Measurements from ENCODE around the gene VIM. TPM values are rescaled to one million over a fixed set of nuclear protein-coding genes. Genes with fewer than 3 reads are reported as not detected.
A peak's percentile ranks its signal among the peaks of the same experiment; 100 is the strongest.
"Not testable (repeated sequence)": the region's sequence is repeated elsewhere in the genome, so short reads cannot be mapped to it uniquely, and the experiment has no call there.

Gene VIM
- total and polyA plus RNA-seq, 2 donors from 2014 or later: 403 to 1,044 TPM

DNA sequence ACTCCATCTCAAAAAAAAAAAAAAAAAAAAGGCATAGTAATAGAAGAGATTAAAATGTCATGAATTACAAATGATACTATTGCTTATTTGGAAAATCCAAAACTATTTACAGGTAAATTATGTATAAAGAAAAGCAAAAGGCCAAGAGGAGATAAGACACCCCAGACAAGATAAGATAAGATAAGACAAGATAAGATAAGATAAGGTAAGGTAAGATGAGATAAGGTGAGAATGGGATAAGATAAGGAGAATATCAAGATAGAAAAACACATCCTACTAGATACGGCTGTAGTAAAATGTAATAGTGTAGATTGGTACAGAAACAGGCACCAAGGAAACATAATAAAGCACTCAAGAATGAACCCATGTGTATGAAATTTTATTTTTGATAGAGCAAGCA lies 20.9 kb downstream of the VIM start:
- intact Hi-C loops (cut with DNase I): no loop called here
- Histone ChIP-seq H3K9ac (ENCODE audit: low read length in 3 of 3) (no peak overlapping the region), H3K36me3 (ENCODE audit: control insufficient read depth in 2 of 3, insufficient read depth in 3 of 3, low read length in 3 of 3) (no peaks in the 10 kb centered on the region), H3K27me3 (ENCODE audit: control insufficient read depth, insufficient read depth, low read length) (no peaks in the 10 kb centered on the region), H3K9me3 (ENCODE audit: control insufficient read depth in 2 of 3, insufficient read depth in 1 of 3, low read length in 3 of 3) (no peaks in the 10 kb centered on the region), H3K27ac (ENCODE audit: low read depth in 2 of 2, low read length in 2 of 2) (no peak overlapping the region), H3K4me3 (ENCODE audit: low read length in 3 of 3) (no peak overlapping the region), H3K4me1 (ENCODE audit: control insufficient read depth in 2 of 3, insufficient read depth in 2 of 3, low read depth in 1 of 3, low read length in 3 of 3) (no peaks in the 10 kb centered on the region)
- no peak for FAIRE-seq
- DNase-seq: no peak
- TF ChIP-seq, protein P1, sequence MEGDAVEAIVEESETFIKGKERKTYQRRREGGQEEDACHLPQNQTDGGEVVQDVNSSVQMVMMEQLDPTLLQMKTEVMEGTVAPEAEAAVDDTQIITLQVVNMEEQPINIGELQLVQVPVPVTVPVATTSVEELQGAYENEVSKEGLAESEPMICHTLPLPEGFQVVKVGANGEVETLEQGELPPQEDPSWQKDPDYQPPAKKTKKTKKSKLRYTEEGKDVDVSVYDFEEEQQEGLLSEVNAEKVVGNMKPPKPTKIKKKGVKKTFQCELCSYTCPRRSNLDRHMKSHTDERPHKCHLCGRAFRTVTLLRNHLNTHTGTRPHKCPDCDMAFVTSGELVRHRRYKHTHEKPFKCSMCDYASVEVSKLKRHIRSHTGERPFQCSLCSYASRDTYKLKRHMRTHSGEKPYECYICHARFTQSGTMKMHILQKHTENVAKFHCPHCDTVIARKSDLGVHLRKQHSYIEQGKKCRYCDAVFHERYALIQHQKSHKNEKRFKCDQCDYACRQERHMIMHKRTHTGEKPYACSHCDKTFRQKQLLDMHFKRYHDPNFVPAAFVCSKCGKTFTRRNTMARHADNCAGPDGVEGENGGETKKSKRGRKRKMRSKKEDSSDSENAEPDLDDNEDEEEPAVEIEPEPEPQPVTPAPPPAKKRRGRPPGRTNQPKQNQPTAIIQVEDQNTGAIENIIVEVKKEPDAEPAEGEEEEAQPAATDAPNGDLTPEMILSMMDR (IDR thresholded peaks at IDR 0.05; ENCODE audit: borderline replicate concordance, extremely low read depth, insufficient read depth): no peak

DNA sequence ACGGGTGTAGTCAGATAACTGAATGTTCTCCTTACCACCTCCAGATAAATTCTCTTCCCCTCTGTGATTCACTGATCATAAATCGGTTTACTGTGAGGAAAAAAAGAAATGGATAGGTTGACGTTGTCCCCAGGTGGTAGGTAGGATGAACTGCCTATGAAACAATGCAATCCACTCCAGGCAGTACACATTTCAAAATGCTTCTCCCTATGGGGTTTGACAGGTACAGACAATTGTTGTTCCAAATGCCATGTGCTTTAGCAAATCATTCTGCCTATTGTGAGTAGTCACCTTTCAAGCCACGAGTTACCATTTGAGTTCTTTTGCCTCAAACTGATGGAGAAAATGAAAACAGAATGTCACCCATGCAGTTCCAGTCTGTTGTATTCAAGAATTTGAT lies 21.8 kb downstream of the VIM start:
- DNase-seq (no peak), FAIRE-seq (no peak)
- H3K9ac ChIP-seq (ENCODE audit: low read length in 3 of 3): no peak overlapping the region
- H3K27ac ChIP-seq (ENCODE audit: low read depth in 2 of 2, low read length in 2 of 2): no peak overlapping the region
- no peaks in the 10 kb centered on the region for H3K27me3 ChIP-seq (ENCODE audit: control insufficient read depth, insufficient read depth, low read length)
- TF ChIP-seq, protein P1 (IDR thresholded peaks at IDR 0.05; ENCODE audit: borderline replicate concordance, extremely low read depth, insufficient read depth): no peak
- no peaks in the 10 kb centered on the region for H3K36me3 ChIP-seq (ENCODE audit: control insufficient read depth in 2 of 3, insufficient read depth in 3 of 3, low read length in 3 of 3)
- intact Hi-C loops (cut with DNase I): loop anchor here (5.0 kb wide), 1 partner anchor 408 kb away; no protein-coding TSS in a partner anchor
- no peaks in the 10 kb centered on the region for H3K4me1 ChIP-seq (ENCODE audit: control insufficient read depth in 2 of 3, insufficient read depth in 2 of 3, low read depth in 1 of 3, low read length in 3 of 3)
- H3K4me3 ChIP-seq (ENCODE audit: low read length in 3 of 3): no peak overlapping the region
- no peaks in the 10 kb centered on the region for H3K9me3 ChIP-seq (ENCODE audit: control insufficient read depth in 2 of 3, insufficient read depth in 1 of 3, low read length in 3 of 3)

DNA sequence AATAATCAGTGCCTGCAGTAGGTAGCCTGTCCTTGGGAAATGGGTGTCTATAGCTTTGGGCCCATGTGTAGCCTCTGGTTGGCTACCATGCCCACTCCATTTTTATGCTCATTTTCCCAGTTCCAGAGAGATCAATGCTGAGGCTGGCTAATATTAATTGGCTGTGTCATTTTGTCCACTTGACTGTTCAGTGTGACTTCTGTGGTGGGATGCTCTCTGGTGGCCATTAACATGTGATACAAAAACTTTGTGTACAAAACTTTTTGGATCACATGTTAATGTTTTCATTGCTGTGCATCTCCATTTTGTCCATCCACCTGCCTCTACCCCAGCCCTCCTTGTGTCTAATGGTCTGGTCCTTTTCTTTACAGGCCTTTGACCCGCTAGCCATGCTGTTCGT lies 22.7 kb downstream of the VIM start:
- intact Hi-C loops (cut with DNase I): loop anchor here (5.0 kb wide), 1 partner anchor 408 kb away; no protein-coding TSS in a partner anchor
- FAIRE-seq (no peak), DNase-seq (peak in 1 of 5 donors; percentile 11)
- TF ChIP-seq, protein P1 (IDR thresholded peaks at IDR 0.05; ENCODE audit: borderline replicate concordance, extremely low read depth, insufficient read depth): no peak
- no peaks in the 10 kb centered on the region for H3K36me3 ChIP-seq (ENCODE audit: control insufficient read depth in 2 of 3, insufficient read depth in 3 of 3, low read length in 3 of 3)
- H3K4me3 ChIP-seq (ENCODE audit: low read length in 3 of 3): no peak overlapping the region
- no peak overlapping the region for H3K9ac ChIP-seq (ENCODE audit: low read length in 3 of 3)
- H3K4me1 ChIP-seq (ENCODE audit: control insufficient read depth in 2 of 3, insufficient read depth in 2 of 3, low read depth in 1 of 3, low read length in 3 of 3): no peaks in the 10 kb centered on the region
- H3K27me3 ChIP-seq (ENCODE audit: control insufficient read depth, insufficient read depth, low read length): no peaks in the 10 kb centered on the region
- no peaks in the 10 kb centered on the region for H3K9me3 ChIP-seq (ENCODE audit: control insufficient read depth in 2 of 3, insufficient read depth in 1 of 3, low read length in 3 of 3)
- no peak overlapping the region for H3K27ac ChIP-seq (ENCODE audit: low read depth in 2 of 2, low read length in 2 of 2)

DNA sequence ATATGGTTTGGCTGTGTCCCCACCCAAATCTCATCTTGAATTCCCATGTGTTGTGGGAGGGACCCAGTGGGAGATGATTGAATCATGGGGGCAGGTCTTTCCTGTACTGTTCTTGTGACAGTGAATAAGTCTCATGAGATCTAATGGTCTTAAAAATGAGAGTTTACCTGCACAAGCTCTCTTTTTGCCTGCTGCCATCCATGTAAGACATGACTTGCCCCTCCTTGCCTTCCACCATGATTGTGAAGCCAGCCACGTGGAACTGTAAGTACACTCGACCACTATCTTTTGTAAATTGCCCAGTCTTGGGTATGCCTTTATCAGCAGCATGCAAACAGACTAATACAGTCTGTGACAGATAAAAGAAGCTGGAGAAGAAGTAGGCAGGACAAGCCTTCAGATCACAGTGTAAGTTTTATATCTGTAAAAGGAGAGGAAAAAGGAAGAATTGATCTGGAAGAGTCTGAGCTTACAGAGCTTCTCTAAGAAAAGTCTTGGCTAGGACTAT lies 26.6 kb downstream of the VIM start:
- H3K9me3 ChIP-seq (ENCODE audit: control insufficient read depth in 2 of 3, insufficient read depth in 1 of 3, low read length in 3 of 3); FAIRE-seq; H3K27me3 ChIP-seq (ENCODE audit: control insufficient read depth, insufficient read depth, low read length); H3K4me3 ChIP-seq (ENCODE audit: low read length in 3 of 3); DNase-seq; H3K9ac ChIP-seq (ENCODE audit: low read length in 3 of 3); H3K36me3 ChIP-seq (ENCODE audit: control insufficient read depth in 2 of 3, insufficient read depth in 3 of 3, low read length in 3 of 3); H3K27ac ChIP-seq (ENCODE audit: low read depth in 2 of 2, low read length in 2 of 2); H3K4me1 ChIP-seq (ENCODE audit: control insufficient read depth in 2 of 3, insufficient read depth in 2 of 3, low read depth in 1 of 3, low read length in 3 of 3): not testable (repeated sequence)
- intact Hi-C loops (cut with DNase I): loop anchor here (5.0 kb wide), 1 partner anchor 412 kb away; no protein-coding TSS in a partner anchor
